HG03442 (cell line): Measurements from ENCODE around the gene RPS6KA2.
A peak's percentile ranks its signal among the peaks of the same experiment; 100 is the strongest.
"Not testable (repeated sequence)": the region's sequence is repeated elsewhere in the genome, so short reads cannot be mapped to it uniquely, and the experiment has no call there.

Experiments used
- ATAC-seq: cut with Tn5 transposase; IDR thresholded peaks from one replicate; pipeline ENCODE4 v1.9.1; 2021; ENCODE audit warnings: mild to moderate bottlenecking, moderate library complexity; ENCODE audit not compliant: unreplicated experiment

Gene RPS6KA2

GRCh38 chr6:166411271-166411670 is 215.8 kb downstream of the RPS6KA2 start:
- ATAC-seq = no peak

DNA sequence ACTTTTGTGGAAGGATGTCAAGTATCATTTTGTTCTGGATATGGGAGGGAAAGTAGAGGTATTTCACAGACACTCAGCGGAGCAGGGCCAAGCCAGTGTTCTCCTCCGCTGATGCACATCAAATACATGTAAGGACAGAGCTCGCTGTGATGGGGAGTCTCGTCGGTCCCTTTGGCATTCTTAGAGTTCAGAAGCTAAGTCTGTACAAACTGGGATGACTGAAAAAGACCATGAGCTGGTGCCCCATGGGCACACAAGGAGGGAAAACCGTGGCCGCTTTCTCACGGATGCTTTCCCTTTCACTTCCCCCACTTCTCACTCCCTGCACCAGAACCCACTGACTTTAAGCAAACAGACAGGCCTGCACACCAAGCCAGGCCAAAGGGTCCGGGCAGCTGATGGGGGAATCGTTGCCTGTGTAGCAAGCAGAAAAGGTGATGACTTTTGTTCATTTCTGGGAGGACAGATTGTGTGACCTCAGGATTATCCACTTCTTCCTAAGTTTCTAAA is 216.6 kb downstream of the RPS6KA2 start:
- ATAC-seq = no peak

DNA sequence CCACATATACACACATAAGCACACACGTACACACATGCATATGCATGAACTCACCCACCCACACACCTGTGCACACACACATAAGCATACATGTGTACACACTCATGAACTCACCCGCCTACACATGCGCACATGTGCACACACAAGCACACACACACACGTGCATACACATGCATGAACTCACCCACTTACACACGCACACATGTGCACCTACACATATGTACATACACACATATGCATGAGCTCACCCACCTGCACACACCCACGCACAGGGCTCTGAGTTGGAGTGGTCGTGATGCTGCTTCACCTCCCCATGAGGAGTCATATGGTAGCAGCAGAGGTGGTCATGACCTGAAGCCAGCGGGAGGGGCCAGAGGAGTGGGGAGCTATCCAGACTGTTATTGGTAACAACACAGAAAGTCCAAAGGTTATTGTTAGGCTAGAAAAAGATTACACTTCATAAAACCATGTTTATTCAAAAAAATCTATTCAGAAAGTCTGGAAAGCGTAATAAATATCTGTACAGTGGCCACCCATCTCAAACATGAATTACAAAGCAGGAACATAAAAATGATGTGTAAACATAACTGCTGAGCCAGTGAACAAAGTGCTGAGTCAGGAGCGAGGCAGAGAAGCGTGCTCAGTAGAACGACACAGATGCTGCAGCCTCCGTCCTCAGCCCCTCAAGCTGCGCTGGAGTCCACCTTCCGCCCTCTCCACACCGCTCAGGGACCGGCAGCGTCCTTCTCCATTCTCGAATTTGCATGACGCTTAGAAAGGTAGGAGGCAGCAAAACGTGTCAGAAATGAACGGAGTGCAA is 217.9 kb downstream of the RPS6KA2 start:
- no peak for ATAC-seq

- ATAC-seq = no peak
These were observed 220.9 kb downstream of the RPS6KA2 start for GRCh38 chr6:166406197-166406596.

DNA sequence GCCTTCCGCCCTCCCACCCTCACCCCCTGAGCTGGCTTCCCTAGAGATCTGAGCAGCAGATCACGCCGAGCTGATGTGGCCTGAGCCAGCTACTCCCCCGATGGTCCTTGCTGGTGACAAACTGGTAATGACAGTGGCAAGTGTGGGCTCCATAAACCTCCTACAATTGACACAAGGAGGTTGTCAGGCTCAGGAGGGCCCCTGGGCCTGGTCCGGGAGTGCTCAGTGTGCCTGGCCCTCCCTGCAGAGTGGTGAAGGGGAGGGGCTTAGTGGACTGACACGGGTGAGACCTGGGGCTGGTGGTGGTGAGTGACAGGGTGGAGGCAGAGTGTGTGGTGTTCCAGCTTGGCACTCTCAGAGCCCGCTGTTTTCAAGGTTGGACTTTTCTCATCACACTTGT is 221.7 kb downstream of the RPS6KA2 start:
- no peak for ATAC-seq

DNA sequence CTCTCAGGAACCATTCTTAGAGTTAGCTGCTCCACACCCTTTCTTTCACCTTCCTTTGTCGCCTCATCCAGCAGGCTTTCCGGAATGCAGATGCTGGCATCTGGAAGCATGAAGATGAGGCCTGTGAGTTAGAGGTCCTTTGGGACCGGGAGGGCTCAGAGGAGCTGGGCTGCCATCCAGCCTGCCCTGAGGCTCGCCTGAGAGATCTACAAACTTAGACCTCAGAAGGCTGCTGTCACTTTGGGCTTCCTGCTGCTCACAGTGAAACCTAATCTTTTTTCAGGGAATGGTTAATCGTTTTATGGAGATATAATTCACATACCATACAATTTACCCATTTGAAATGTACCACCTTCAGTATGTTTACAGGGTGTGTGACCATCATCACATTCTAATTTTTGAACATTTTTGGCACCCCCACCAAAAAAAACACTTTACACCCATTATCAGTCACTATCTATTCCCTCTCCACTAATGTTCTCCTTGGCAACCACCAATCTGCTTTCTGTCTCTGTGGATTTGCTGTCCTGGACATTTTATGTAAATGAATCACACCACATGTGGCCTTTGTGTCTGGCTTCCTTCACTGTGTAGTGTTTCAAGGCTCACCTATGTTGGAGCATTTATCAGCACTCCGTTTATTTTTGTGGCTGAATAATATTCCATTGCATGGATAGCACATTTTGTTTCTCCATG is 224.3 kb downstream of the RPS6KA2 start:
- no peak for ATAC-seq

DNA sequence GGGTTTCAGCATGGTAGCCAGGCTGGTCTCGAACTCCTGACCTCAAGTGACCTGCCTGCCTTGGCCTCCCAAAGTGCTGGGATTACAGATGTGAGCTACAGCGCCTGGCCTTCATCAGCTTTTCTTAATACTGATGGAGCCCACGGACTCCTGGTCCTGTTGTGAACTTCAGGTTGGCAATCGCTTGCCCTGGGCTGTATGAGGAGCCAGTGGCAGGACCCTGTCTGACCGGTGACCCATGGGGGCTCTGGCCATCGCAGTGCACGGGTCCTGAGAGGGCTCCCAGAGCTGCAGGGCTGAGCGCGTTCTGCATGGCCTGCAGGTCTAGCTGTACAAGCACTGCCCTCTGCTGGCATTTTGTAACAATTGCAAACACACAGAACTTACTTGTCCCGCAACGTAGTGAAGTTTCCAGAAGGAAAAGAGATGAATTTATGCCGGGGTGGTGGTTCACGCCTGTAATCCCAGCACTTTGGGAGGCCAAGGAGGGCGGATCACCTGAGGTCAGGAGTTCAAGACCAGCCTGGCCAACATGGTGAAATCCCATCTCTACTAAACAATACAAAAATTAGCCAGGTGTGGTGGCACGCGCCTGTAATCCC is 226.3 kb downstream of the RPS6KA2 start:
- peak; percentile 83 for ATAC-seq

- ATAC-seq = no peak
These were observed 226.9 kb downstream of the RPS6KA2 start for GRCh38 chr6:166400181-166400580.

- ATAC-seq = no peak
These were observed 228.7 kb downstream of the RPS6KA2 start for GRCh38 chr6:166398348-166398747.

DNA sequence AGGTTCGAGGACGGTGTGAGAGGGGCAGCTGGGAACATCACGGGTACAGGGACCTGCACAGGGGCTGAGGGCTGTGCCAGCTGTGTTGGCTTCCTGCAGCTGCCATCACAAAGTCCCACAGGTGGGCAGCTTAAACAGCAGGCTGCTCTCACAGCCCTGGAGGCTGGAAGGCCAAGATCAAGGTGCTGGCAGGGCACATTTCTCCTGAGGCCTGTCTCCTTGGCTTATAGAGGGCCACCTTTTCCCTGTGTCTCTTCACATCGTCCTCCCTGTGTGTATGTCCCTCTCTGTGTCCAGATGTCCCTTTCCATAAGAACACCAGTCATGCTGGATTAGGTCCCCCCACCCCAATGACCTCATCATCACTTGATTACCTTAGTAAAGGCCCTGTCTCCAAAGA is 229.2 kb downstream of the RPS6KA2 start:
- no peak for ATAC-seq

GRCh38 chr6:166395778-166396177 is 231.3 kb downstream of the RPS6KA2 start:
- no peak for ATAC-seq

- no peak for ATAC-seq
These were observed 231.7 kb downstream of the RPS6KA2 start for GRCh38 chr6:166395351-166395750.

- no peak for ATAC-seq
These were observed 232.8 kb downstream of the RPS6KA2 start for GRCh38 chr6:166394036-166394892.

- ATAC-seq = no peak
These were observed 233.6 kb downstream of the RPS6KA2 start for GRCh38 chr6:166393535-166393823.

DNA sequence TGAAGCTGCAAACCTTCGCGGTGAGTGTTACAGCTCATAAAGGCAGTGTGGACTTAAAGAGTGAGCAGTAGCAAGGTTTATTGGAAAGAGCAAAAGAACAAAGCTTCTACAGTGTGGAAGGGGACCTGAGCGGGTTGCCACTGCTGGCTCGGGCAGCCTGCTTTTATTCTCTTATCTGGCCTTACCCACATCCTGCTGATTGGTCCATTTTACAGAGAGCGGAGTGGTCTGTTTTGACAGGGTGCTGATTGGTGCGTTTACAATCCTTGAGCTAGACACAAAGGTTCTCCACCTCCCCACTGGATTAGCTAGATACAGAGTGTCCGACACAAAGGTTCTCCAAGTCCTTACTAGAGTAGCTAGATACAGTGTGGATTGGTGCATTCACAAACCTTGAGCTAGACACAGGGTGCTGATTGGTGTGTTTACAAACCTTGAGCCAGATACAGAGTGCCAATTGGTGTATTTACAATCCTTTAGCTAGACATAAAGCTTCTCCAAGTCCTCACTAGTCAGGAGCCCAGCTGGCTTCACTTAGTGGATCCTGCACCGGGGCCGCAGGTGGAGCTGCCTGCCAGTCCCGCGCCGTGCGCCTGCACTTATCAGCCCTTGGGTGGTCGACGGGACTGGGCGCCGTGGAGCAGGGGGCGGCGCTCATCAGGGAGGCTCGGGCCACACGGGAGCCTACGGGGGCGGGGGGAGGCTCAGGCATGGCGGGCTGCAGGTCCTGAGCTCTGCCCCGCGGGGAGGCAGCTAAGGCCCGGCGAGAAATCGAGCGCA is 234.1 kb downstream of the RPS6KA2 start:
- ATAC-seq = not testable (repeated sequence)

DNA sequence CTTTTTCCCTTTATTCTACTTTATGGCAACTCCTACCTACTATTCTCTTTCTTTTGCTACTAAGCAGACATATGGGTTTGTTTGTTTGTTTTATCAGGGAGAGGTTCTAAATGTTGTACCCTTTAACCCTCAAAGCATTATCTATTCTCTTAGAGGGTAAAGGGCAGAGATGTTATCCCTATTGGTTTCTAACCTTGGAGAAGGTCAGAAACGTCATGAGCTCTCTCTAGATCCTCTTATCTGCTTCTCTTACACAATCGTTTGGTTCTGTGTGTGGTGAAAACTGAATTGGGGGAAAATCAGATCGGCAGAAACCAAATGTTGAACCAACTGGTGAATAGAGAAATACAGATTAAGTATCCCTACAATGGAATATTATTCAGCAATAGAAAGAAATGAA is 237.9 kb downstream of the RPS6KA2 start:
- ATAC-seq = no peak

- no peak for ATAC-seq
These were observed 238.6 kb downstream of the RPS6KA2 start for GRCh38 chr6:166388290-166389004.

DNA sequence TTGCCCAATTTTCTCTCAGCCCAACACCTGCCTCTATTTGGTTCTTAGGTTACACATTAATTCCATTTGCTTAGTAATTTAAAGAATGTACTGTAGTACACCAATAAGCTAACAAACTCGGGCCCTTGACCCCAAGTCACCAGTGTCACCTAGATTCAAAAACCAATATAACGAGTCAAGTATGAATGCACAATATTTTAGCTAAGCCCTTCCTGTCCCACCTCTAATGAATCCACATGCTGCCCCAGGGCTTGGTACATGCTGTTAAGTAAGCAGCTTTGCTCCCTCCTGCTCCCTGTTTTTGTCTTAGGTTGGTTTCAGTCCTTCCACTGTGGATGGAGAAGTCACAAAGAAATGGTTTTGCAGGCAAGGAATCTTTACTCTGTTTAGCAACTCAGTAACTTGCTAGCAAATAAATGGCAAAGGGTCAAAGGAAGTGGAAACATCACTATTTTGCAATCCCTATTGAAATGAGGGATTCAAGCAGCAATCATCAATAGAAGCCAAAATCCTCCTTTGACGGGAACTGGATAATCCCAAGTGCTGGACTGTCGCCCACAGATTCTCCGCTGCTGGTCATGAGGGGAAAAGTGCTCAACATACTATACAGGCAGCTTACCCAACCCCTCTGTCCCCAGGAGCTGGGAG is 239.3 kb downstream of the RPS6KA2 start:
- ATAC-seq = no peak

GRCh38 chr6:166387098-166387497 is 240.0 kb downstream of the RPS6KA2 start:
- not testable (repeated sequence) for ATAC-seq
